Measurements from ENCODE around the gene CDH4. TPM values are rescaled to one million over a fixed set of nuclear protein-coding genes. Genes with fewer than 3 reads are reported as not detected.

The CDH4 gene
- total RNA-seq, 2 donors from 2014 or later: 0.05 to 2.2 TPM

GRCh38 chr20:61801428-61801827, 549.4 kb downstream of the CDH4 start:
- H3K4me3 ChIP-seq: no peak overlapping the region
- DNase-seq (ENCODE audit: low spot score): no peak
- 91% methylated on average over 4 of the region's 4 CpGs for WGBS
- no peaks in the 10 kb centered on the region for H3K36me3 ChIP-seq
- TF ChIP-seq POLR2A (IDR thresholded peaks at IDR 0.05): no peak
- no peak for TF ChIP-seq POLR2AphosphoS5 (IDR thresholded peaks at IDR 0.05)
- no peak for TF ChIP-seq CTCF (IDR thresholded peaks at IDR 0.05)
- H3K27me3 ChIP-seq (replicated peaks; ENCODE audit: insufficient read depth): no peaks in the 10 kb centered on the region
- intact Hi-C loops (cut with DNase I): no loop called here
- no peak overlapping the region for H3K27ac ChIP-seq
- no peaks in the 10 kb centered on the region for H3K4me1 ChIP-seq (replicated peaks)
- no peaks in the 10 kb centered on the region for H3K9me3 ChIP-seq

DNA sequence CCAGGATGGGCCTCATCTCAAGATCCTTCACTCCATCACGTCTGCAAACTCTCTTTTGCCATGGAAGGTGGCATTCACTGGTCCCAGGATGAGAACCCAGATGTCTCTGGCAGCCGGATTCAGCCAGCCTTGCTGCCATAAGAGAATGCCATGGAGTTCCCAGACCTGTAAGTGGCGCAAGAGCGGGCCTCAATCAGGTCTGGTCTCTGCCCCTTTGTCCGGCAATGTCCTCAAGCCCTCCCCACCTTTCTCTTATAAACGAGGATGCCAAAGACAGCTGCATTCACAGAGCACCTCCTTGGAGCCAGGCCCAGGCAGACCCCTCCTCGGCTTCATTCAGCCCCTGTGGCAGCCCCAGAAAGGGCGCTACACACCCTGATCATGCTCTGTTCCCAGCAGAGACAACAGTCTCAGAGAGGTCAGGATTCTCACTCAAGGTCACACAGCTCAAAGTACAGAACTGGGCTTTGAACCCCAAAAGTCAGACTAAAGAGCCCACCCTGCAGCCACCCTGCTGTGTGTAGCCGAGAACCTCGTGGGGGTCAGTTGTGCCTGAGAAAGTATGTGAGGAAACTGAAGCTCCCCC, 549.9 kb downstream of the CDH4 start:
- no peak overlapping the region for H3K4me3 ChIP-seq
- no peak for DNase-seq (ENCODE audit: low spot score)
- no peak overlapping the region for H3K27ac ChIP-seq
- no peaks in the 10 kb centered on the region for H3K27me3 ChIP-seq (replicated peaks; ENCODE audit: insufficient read depth)
- 79% methylated on average over 10 of the region's 10 CpGs for WGBS
- H3K4me1 ChIP-seq (replicated peaks): no peaks in the 10 kb centered on the region
- TF ChIP-seq CTCF (IDR thresholded peaks at IDR 0.05) (no peak), POLR2AphosphoS5 (IDR thresholded peaks at IDR 0.05) (no peak), POLR2A (IDR thresholded peaks at IDR 0.05) (no peak)
- no peaks in the 10 kb centered on the region for H3K9me3 ChIP-seq
- intact Hi-C loops (cut with DNase I): no loop called here
- no peaks in the 10 kb centered on the region for H3K36me3 ChIP-seq

DNA sequence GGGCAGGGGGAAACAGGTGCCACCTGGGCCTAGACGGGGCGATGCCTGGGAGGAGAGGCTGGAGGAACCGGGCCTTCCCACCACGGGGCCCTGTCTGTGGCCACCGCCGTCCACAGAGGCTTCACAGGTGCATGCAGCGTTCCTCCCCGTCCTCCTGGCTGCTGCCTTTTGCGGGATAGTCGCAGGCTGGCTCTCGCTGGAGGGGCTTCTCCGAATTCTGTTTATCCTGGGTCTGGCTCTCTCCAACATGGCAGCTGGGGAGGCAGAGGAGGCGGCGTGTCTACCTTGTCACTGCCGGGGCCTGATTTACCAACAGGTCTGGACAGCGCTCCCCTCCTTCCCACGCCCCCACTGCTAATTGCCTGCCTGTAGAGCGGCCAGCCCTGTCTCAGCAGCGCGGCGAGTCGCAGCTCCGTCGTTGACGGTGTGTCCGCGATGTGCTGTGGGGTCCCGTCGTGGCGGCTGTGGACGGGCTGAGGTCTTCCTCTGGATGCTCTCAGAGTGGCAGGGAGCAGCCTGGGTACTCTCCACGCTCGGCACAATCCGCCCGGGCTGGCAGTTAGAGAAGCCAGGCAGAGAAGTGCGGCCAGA, 550.8 kb downstream of the CDH4 start:
- Histone ChIP-seq H3K36me3 (no peaks in the 10 kb centered on the region), H3K9me3 (no peaks in the 10 kb centered on the region), H3K27me3 (replicated peaks; ENCODE audit: insufficient read depth) (no peaks in the 10 kb centered on the region), H3K4me3 (no peak overlapping the region), H3K4me1 (replicated peaks) (no peaks in the 10 kb centered on the region), H3K27ac (no peak overlapping the region)
- no peak for TF ChIP-seq POLR2A (IDR thresholded peaks at IDR 0.05)
- TF ChIP-seq POLR2AphosphoS5 (IDR thresholded peaks at IDR 0.05): no peak
- no peak for TF ChIP-seq CTCF (IDR thresholded peaks at IDR 0.05)
- intact Hi-C loops (cut with DNase I): no loop called here
- DNase-seq (ENCODE audit: low spot score): no peak
- WGBS: 41% methylated on average over 36 of the region's 36 CpGs

DNA sequence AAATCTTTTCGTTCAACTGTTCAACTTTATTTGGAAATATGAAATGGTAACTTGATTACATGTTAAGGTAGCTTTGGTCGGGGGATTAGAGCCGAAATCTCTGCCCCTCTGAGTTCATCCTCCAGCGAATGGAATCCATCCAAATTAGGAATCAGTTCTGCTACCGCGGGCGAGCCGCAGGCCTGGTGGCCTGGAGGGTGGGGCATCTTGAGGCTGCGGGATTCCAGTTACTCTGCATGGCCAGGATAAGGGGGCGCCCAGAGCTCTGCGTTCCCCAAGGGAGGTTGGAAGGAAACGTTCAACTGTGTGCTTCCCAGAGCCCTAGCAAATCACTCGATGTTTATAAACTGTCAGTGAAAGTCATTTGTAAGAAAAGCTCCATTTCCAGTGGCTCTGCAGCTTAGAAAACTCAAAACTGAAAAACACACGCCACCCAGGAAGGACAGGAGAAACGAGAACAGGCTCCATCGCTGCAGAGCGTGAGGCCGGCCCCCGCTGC, 551.4 kb downstream of the CDH4 start:
- peak overlapping the region; percentile 3 to 15 for H3K4me3 ChIP-seq

More for the DNA sequence above, 551.4 kb downstream of the CDH4 start:
- 15% methylated on average over 19 of the region's 19 CpGs for WGBS
- no peaks in the 10 kb centered on the region for H3K9me3 ChIP-seq
- intact Hi-C loops (cut with DNase I): no loop called here
- no peaks in the 10 kb centered on the region for H3K4me1 ChIP-seq (replicated peaks)
- H3K27ac ChIP-seq: peak overlapping the region in 1 of 2 donors; percentile 11
- no peak for DNase-seq (ENCODE audit: low spot score)
- H3K36me3 ChIP-seq: no peaks in the 10 kb centered on the region
- TF ChIP-seq CTCF (IDR thresholded peaks at IDR 0.05): no peak
- no peak for TF ChIP-seq POLR2A (IDR thresholded peaks at IDR 0.05)
- TF ChIP-seq POLR2AphosphoS5 (IDR thresholded peaks at IDR 0.05): no peak
- no peaks in the 10 kb centered on the region for H3K27me3 ChIP-seq (replicated peaks; ENCODE audit: insufficient read depth)

Data from prostate gland (tissue), 2 donors.